IMR-90 (cell line): ENCODE data around the gene MYT1. TPM values are rescaled to one million over a fixed set of nuclear protein-coding genes. Genes with fewer than 3 reads are reported as not detected.

Experiments used
- ATAC-seq: fragments of 200-7000 bp; cut with Tn5 transposase; 2 replicates; pipeline ENCODE4 v1.9.1; 2020; ENCODE audit warnings: low read depth, mild to moderate bottlenecking, moderate library complexity
- BruUV-seq: library from RNA; stranded (reverse); fragments of 400-500 nt; replicated peaks from 2 replicates; lab custom pipeline; 2021; lab: Mats Ljungman, UMichigan
- CTCF ChIA-PET: fragments of 300-600 bp; formaldehyde crosslinking; extraction: SDS; loops from one replicate; lab custom pipeline; 2021; ENCODE audit warnings: antibody characterized with exemption; lab: Yijun Ruan, JAX
- POLR2A ChIA-PET: fragments of 300-600 bp; sonication (Branson Sonifier 250); formaldehyde crosslinking; loops from one replicate; lab custom pipeline; 2022; ENCODE audit warnings: antibody characterized with exemption; ENCODE audit not compliant: unreplicated experiment; lab: Charles Lee
- DNase-seq: peaks from one replicate; pipeline ENCODE4 v3.0.0; 2013
- H2AFZ ChIP-seq: replicated peaks from 2 replicates; pipeline ENCODE3; 2013; ENCODE audit warnings: low read length, mild to moderate bottlenecking; ENCODE audit not compliant: poor library complexity
- H2AK5ac ChIP-seq: 2 replicates; pipeline ENCODE4 v1.6.1; 2013; ENCODE audit warnings: low read depth, low read length, inconsistent platforms
- H2AK9ac ChIP-seq: replicated peaks from 2 replicates; pipeline ENCODE3; 2013; ENCODE audit warnings: mild to moderate bottlenecking, low read depth, low read length, moderate library complexity; ENCODE audit not compliant: poor library complexity
- H2BK120ac ChIP-seq: 2 replicates; pipeline ENCODE4 v1.6.1; 2013; ENCODE audit warnings: low read depth, low read length, inconsistent platforms
- H2BK15ac ChIP-seq: 3 replicates; pipeline ENCODE4 v1.6.1; 2013; ENCODE audit warnings: low read depth, low read length, inconsistent platforms
- H2BK20ac ChIP-seq: 2 replicates; pipeline ENCODE4 v1.6.1; 2013; ENCODE audit warnings: low read depth, mild to moderate bottlenecking, inconsistent platforms, low read length, moderate library complexity
- H2BK5ac ChIP-seq: 2 replicates; pipeline ENCODE4 v1.6.1; 2013; ENCODE audit warnings: mild to moderate bottlenecking, low read depth, low read length, inconsistent platforms; ENCODE audit not compliant: poor library complexity, severe bottlenecking
- H3K14ac ChIP-seq: replicated peaks from 2 replicates; pipeline ENCODE4 v1.6.1; 2013; ENCODE audit warnings: low read depth, low read length, inconsistent platforms
- H3K18ac ChIP-seq: 2 replicates; pipeline ENCODE4 v1.6.1; 2013; ENCODE audit warnings: low read depth, low read length, control low read depth
- H3K23ac ChIP-seq: 2 replicates; pipeline ENCODE4 v1.6.1; 2013; ENCODE audit warnings: low read depth, low read length, inconsistent platforms
- H3K27ac ChIP-seq: 2 replicates; pipeline ENCODE4 v1.5.1; 2013; ENCODE audit warnings: mild to moderate bottlenecking, control low read depth, low read length; ENCODE audit not compliant: insufficient read depth
- H3K27me3 ChIP-seq: 2 replicates; pipeline ENCODE4 v1.6.1; 2013; ENCODE audit warnings: low read length; ENCODE audit not compliant: control insufficient read depth, insufficient read depth
- H3K36me3 ChIP-seq: 2 replicates; pipeline ENCODE4 v1.6.1; 2013; ENCODE audit warnings: low read length, mixed read lengths; ENCODE audit not compliant: control insufficient read depth, insufficient read depth
- H3K4ac ChIP-seq: 2 replicates; pipeline ENCODE4 v1.6.1; 2013; ENCODE audit warnings: low read depth, low read length, inconsistent platforms
- H3K4me1 ChIP-seq: 2 replicates; pipeline ENCODE4 v1.6.1; 2013; ENCODE audit warnings: low read length, mixed read lengths; ENCODE audit not compliant: control insufficient read depth, insufficient read depth
- H3K4me2 ChIP-seq: 2 replicates; pipeline ENCODE4 v1.6.1; 2013; ENCODE audit warnings: low read depth, mild to moderate bottlenecking, control low read depth, low read length, moderate library complexity
- H3K4me3 ChIP-seq: 2 replicates; pipeline ENCODE4 v1.5.1; 2013; ENCODE audit warnings: low read depth, mild to moderate bottlenecking, control low read depth, low read length, moderate library complexity; ENCODE audit not compliant: insufficient read depth
- H3K56ac ChIP-seq: 2 replicates; pipeline ENCODE4 v1.6.1; 2013; ENCODE audit warnings: low read length, inconsistent platforms; ENCODE audit not compliant: insufficient read depth; ENCODE audit errors: extremely low read depth
- H3K79me1 ChIP-seq, 2 experiments: 2 replicates each; pipeline ENCODE4 v1.6.1; 2013; ENCODE audit warnings: low read length in 2 of 2, inconsistent platforms in 1 of 2, low read depth in 1 of 2
- H3K9ac ChIP-seq: 2 replicates; pipeline ENCODE4 v1.6.1; 2013; ENCODE audit warnings: low read depth, low read length, control low read depth
- H3K9me1 ChIP-seq: 2 replicates; pipeline ENCODE4 v1.6.1; 2013; ENCODE audit warnings: low read length, inconsistent platforms; ENCODE audit not compliant: insufficient read depth
- H3K9me3 ChIP-seq: 2 replicates; pipeline ENCODE4 v1.6.1; 2013; ENCODE audit warnings: low read length; ENCODE audit not compliant: control insufficient read depth, insufficient read depth
- H4K20me1 ChIP-seq: 2 replicates; pipeline ENCODE4 v1.6.1; 2013; ENCODE audit warnings: low read length, inconsistent platforms; ENCODE audit not compliant: insufficient read depth
- H4K5ac ChIP-seq: 2 replicates; pipeline ENCODE4 v1.6.1; 2013; ENCODE audit warnings: mild to moderate bottlenecking, low read depth, low read length, control low read depth
- H4K8ac ChIP-seq, 2 experiments: 2 replicates each; pipeline ENCODE4 v1.6.1; 2013; ENCODE audit warnings: low read depth in 2 of 2, low read length in 2 of 2, control low read depth in 1 of 2, inconsistent platforms in 1 of 2
- H4K91ac ChIP-seq: 2 replicates; pipeline ENCODE4 v1.6.1; 2013; ENCODE audit warnings: low read depth, low read length, inconsistent platforms; ENCODE audit not compliant: insufficient read depth
- BHLHE40 ChIP-seq: fragments of 150-350 bp; IDR thresholded peaks from 2 replicates; pipeline ENCODE4 v1.6.1; 2016; ENCODE audit warnings: mild to moderate bottlenecking, low read depth, low read length
- CEBPB ChIP-seq: IDR thresholded peaks from 2 replicates; pipeline ENCODE4 v1.6.1; 2012; ENCODE audit warnings: low read depth, low read length, improper control_type of control experiment
- CHD1 ChIP-seq: IDR thresholded peaks from 2 replicates; pipeline ENCODE4 v1.6.1; 2012; ENCODE audit warnings: low read depth, low read length, improper control_type of control experiment
- ELK1 ChIP-seq: fragments of 150-350 bp; IDR thresholded peaks from 2 replicates; pipeline ENCODE4 v1.6.1; 2016; ENCODE audit warnings: low read depth, mild to moderate bottlenecking, low read length, moderate library complexity, borderline replicate concordance
- FOS ChIP-seq: fragments of 150-350 bp; IDR thresholded peaks from 2 replicates; pipeline ENCODE4 v1.6.1; 2016; ENCODE audit warnings: low read depth, low read length
- MAFK ChIP-seq: IDR thresholded peaks from 2 replicates; pipeline ENCODE4 v1.6.1; 2012; ENCODE audit warnings: low read depth, low read length, improper control_type of control experiment
- MAZ ChIP-seq: IDR thresholded peaks from 2 replicates; pipeline ENCODE4 v1.6.1; 2012; ENCODE audit warnings: low read depth, mild to moderate bottlenecking, low read length, improper control_type of control experiment, moderate library complexity, borderline replicate concordance
- MXI1 ChIP-seq: IDR thresholded peaks from 2 replicates; pipeline ENCODE4 v1.6.1; 2012; ENCODE audit warnings: low read depth, mild to moderate bottlenecking, low read length, moderate library complexity, borderline replicate concordance
- NFE2L2 ChIP-seq: fragments of 150-350 bp; IDR thresholded peaks from 2 replicates; pipeline ENCODE4 v1.6.1; 2016; ENCODE audit warnings: low read depth, mild to moderate bottlenecking, low read length
- POLR2A ChIP-seq: IDR thresholded peaks from 2 replicates; pipeline ENCODE4 v1.6.1; 2012; ENCODE audit warnings: mild to moderate bottlenecking, low read depth, low read length
- RAD21 ChIP-seq: IDR thresholded peaks from 2 replicates; pipeline ENCODE4 v1.6.1; 2012; ENCODE audit warnings: low read length, improper control_type of control experiment
- RCOR1 ChIP-seq: IDR thresholded peaks from 2 replicates; pipeline ENCODE4 v1.6.1; 2012; ENCODE audit warnings: mild to moderate bottlenecking, low read length, improper control_type of control experiment; ENCODE audit not compliant: insufficient replicate concordance
- RFX5 ChIP-seq: IDR thresholded peaks from 2 replicates; pipeline ENCODE4 v1.8.0; 2012; ENCODE audit warnings: low read depth, mild to moderate bottlenecking, low read length, moderate library complexity
- SMC3 ChIP-seq: fragments of 150-350 bp; IDR thresholded peaks from 2 replicates; pipeline ENCODE4 v1.6.1; 2016; ENCODE audit warnings: low read depth, mild to moderate bottlenecking, antibody characterized with exemption, low read length, moderate library complexity
- USF2 ChIP-seq: fragments of 150-350 bp; IDR thresholded peaks from 2 replicates; pipeline ENCODE4 v1.6.1; 2017; ENCODE audit warnings: mild to moderate bottlenecking, antibody characterized with exemption, low read length, low read depth
- WGBS, 2 experiments: methylation state at CpG; one replicate each; pipeline versions ENCODE4 v1.1.5 to v1.1.7; 2013; ENCODE audit warnings: missing lambda C conversion rate in 2 of 2; ENCODE audit not compliant: insufficient read length in 1 of 2; ENCODE audit errors: extremely low coverage in 2 of 2; 5-methylcytosine and 5-hydroxymethylcytosine counted together
- dilution Hi-C: fragments of 300-500 bp; cut with HindIII; formaldehyde crosslinking; loops from one replicate; pipeline ENCODE4 v1.14.3; 2018; ENCODE audit warnings: low sequenced_read_pairs; ENCODE audit not compliant: unreplicated experiment
- in situ Hi-C: fragments of 300-500 bp; cut with MboI; formaldehyde crosslinking; loops from 3 replicates; pipeline ENCODE4 v1.14.3; 2019; ENCODE audit warnings: low sequenced_read_pairs, inconsistent platforms, mixed read lengths
- intact Hi-C: fragments of 100-400 bp; cut with micrococcal nuclease; formaldehyde crosslinking; loops from 2 replicates; pipeline ENCODE4 v1.10.0; 2022
- polyA plus RNA-seq, 3 experiments: library from polyadenylated mRNA; depleted of rRNA; stranded (reverse); fragments of >200 nt; gene quantifications; 2 replicates each; pipeline ENCODE4 v1.2.3, GENCODE V29; 2012; ENCODE audit warnings: low replicate concordance in 1 of 3
- total RNA-seq: library from RNA; depleted of rRNA; stranded (reverse); fragments of >200 nt; gene quantifications from 2 replicates; pipeline ENCODE4 v1.2.3, GENCODE V29; 2012
- TF ChIP-seq, protein P1 (sequence below): conservative IDR thresholded peaks from 2 replicates; pipeline ENCODE4 v1.5.1; 2012; ENCODE audit warnings: mild to moderate bottlenecking, low read depth, low read length, improper control_type of control experiment

The MYT1 gene
- total and polyA plus RNA-seq, 2 of the 4 experiments (the other 2 are of a cell fraction): not detected

- H3K18ac ChIP-seq: no peak overlapping the region
- H3K4me2 ChIP-seq: no peak overlapping the region
- H2AFZ ChIP-seq: no peak overlapping the region
- no peak overlapping the region for H3K23ac ChIP-seq
- H3K79me1 ChIP-seq: no peaks in the 10 kb centered on the region
- H3K4me3 ChIP-seq: no peak overlapping the region
- DNase-seq: no peak
- H3K9ac ChIP-seq: no peak overlapping the region
- no peak overlapping the region for H4K5ac ChIP-seq
- H3K14ac ChIP-seq: no peak overlapping the region
- no peak overlapping the region for H2BK5ac ChIP-seq
- no peak overlapping the region for H4K91ac ChIP-seq
- no peak for ATAC-seq
- no peaks in the 10 kb centered on the region for H3K36me3 ChIP-seq
- ChIA-PET POLR2A (no interaction called here), CTCF (no interaction called here)
- no peak overlapping the region for H2AK9ac ChIP-seq
- dilution Hi-C loops (no loop called here), in situ Hi-C loops (no loop called here), intact Hi-C loops (no loop called here)
- no peak overlapping the region for H3K4ac ChIP-seq
- no peak overlapping the region for H4K8ac ChIP-seq
- H3K27me3 ChIP-seq: peaks cover 19% of the 10 kb centered on the region
- no peak overlapping the region for H2BK20ac ChIP-seq
- no peak overlapping the region for H3K27ac ChIP-seq
- H3K9me3 ChIP-seq: no peaks in the 10 kb centered on the region
- no peak overlapping the region for H2AK5ac ChIP-seq
- no peaks in the 10 kb centered on the region for H3K4me1 ChIP-seq
- BruUV-seq: no TSS peak
- 41% methylated on average over 3 of the region's 9 CpGs; no CpG with 5 or more reads in 1 of the 2 experiments for WGBS, 2 experiments
- no peak overlapping the region for H2BK15ac ChIP-seq
- H3K56ac ChIP-seq: no peak overlapping the region
- no peak overlapping the region for H2BK120ac ChIP-seq
- peaks cover 3% of the 10 kb centered on the region; the same call in 1 of the 2 replicates for H3K9me1 ChIP-seq
- no peaks in the 10 kb centered on the region; the same call in 1 of the 2 replicates for H4K20me1 ChIP-seq
- TF ChIP-seq RFX5 (no peak), RAD21 (no peak), ELK1 (no peak), MAFK (no peak), NFE2L2 (no peak), POLR2A (no peak), MAZ (no peak), RCOR1 (no peak), BHLHE40 (no peak), SMC3 (no peak), USF2 (no peak), FOS (no peak), CHD1 (no peak), MXI1 (no peak), CEBPB (no peak)
- TF ChIP-seq, protein P1, sequence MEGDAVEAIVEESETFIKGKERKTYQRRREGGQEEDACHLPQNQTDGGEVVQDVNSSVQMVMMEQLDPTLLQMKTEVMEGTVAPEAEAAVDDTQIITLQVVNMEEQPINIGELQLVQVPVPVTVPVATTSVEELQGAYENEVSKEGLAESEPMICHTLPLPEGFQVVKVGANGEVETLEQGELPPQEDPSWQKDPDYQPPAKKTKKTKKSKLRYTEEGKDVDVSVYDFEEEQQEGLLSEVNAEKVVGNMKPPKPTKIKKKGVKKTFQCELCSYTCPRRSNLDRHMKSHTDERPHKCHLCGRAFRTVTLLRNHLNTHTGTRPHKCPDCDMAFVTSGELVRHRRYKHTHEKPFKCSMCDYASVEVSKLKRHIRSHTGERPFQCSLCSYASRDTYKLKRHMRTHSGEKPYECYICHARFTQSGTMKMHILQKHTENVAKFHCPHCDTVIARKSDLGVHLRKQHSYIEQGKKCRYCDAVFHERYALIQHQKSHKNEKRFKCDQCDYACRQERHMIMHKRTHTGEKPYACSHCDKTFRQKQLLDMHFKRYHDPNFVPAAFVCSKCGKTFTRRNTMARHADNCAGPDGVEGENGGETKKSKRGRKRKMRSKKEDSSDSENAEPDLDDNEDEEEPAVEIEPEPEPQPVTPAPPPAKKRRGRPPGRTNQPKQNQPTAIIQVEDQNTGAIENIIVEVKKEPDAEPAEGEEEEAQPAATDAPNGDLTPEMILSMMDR: no peak
These were observed 9.5 kb upstream of the MYT1 start for GRCh38 chr20:64154590-64155257.
